K562 (cell line): Measurements from ENCODE around the gene ZNF189. TPM values are rescaled to one million over a fixed set of nuclear protein-coding genes. Genes with fewer than 3 reads are reported as not detected.

Experiments
- CBFA2T2 ChIP-seq: fragments of 450-650 bp; conservative IDR thresholded peaks from 2 replicates; pipeline ENCODE4 v1.6.1; 2017; ENCODE audit warnings: mild to moderate bottlenecking
- CCNT2 ChIP-seq: IDR thresholded peaks from 2 replicates; pipeline ENCODE4 v1.6.1; 2011; ENCODE audit warnings: borderline replicate concordance, low read depth, mild to moderate bottlenecking, moderate library complexity, mixed read lengths, low read length; ENCODE audit not compliant: insufficient read length; ENCODE audit errors: extremely low read depth
- HDGF ChIP-seq: fragments of 450-650 bp; IDR thresholded peaks from 2 replicates; pipeline ENCODE4 v1.6.1; 2016
- HMG20A ChIP-seq: fragments of 450-650 bp; formaldehyde crosslinking; conservative IDR thresholded peaks from 2 replicates; pipeline ENCODE4 v1.4.0; 2020; ENCODE audit warnings: mild to moderate bottlenecking, mixed read lengths
- JUND ChIP-seq, 2 experiments: IDR thresholded peaks; 2 replicates in 1 of 2; 3 replicates in 1 of 2; pipeline ENCODE4 v1.6.1; 2011; ENCODE audit warnings: borderline replicate concordance in 2 of 2, low read depth in 2 of 2, low read length in 2 of 2, improper control_type of control experiment in 1 of 2, missing biosample characterization in 1 of 2, missing genetic modification characterization in 1 of 2, missing genetic modification reagents in 1 of 2
- MYBL2 ChIP-seq, 2 experiments: fragments of 450-650 bp in 1 of 2; sonication (generic) in 1 of 2; formaldehyde crosslinking in 1 of 2; IDR thresholded peaks; 2 replicates each; pipeline versions ENCODE4 v1.6.1 to v1.8.1; 2017 to 2022; ENCODE audit warnings: borderline replicate concordance in 1 of 2, inconsistent platforms in 1 of 2, low read depth in 1 of 2, mild to moderate bottlenecking in 1 of 2, missing genetic modification reagents in 1 of 2, moderate library complexity in 1 of 2
- NR2C1 ChIP-seq, 2 experiments: fragments of 450-650 bp; IDR thresholded peaks; 2 replicates each; pipeline ENCODE4 v1.6.1; 2017; ENCODE audit warnings: mild to moderate bottlenecking in 2 of 2, antibody characterized with exemption in 1 of 2, inconsistent platforms in 1 of 2, missing compliant biosample characterization in 1 of 2, missing genetic modification characterization in 1 of 2
- POLR2A ChIP-seq: fragments of 450-650 bp; conservative IDR thresholded peaks from 2 replicates; pipeline ENCODE4 v1.6.1; 2016
- RCOR1 ChIP-seq, 2 experiments: IDR thresholded peaks; 2 replicates each; pipeline ENCODE4 v1.6.1; 2012; ENCODE audit warnings: low read depth in 2 of 2, low read length in 2 of 2, borderline replicate concordance in 1 of 2, improper control_type of control experiment in 1 of 2
- SAFB ChIP-seq: fragments of 200-400 bp; formaldehyde crosslinking; IDR thresholded peaks from 2 replicates; pipeline ENCODE4 v1.6.1; 2017; ENCODE audit warnings: low read depth, low read length, borderline replicate concordance
- SAP30 ChIP-seq: fragments of 200-600 bp; sonication (generic); IDR thresholded peaks from 2 replicates; pipeline ENCODE4 v1.6.1; 2012; ENCODE audit warnings: borderline replicate concordance, low read depth, mild to moderate bottlenecking, moderate library complexity, low read length, control low read depth, inconsistent platforms; ENCODE audit not compliant: insufficient read depth, poor library complexity, severe bottlenecking
- SMARCE1 ChIP-seq: fragments of 450-650 bp; IDR thresholded peaks from 2 replicates; pipeline ENCODE4 v1.7.1; 2016; ENCODE audit warnings: mild to moderate bottlenecking
- SNIP1 ChIP-seq: fragments of 450-650 bp; IDR thresholded peaks from 2 replicates; pipeline ENCODE4 v1.7.1; 2017; ENCODE audit warnings: low read depth, mild to moderate bottlenecking
- YY1 ChIP-seq, 3 experiments: IDR thresholded peaks; 2 replicates each; pipeline ENCODE4 v1.6.1; 2011; ENCODE audit warnings: low read length in 2 of 3, mild to moderate bottlenecking in 2 of 3, moderate library complexity in 2 of 3, borderline replicate concordance in 1 of 3, control low read depth in 1 of 3, low read depth in 1 of 3; ENCODE audit not compliant: insufficient read depth in 3 of 3, insufficient replicate concordance in 2 of 3, control insufficient read depth in 1 of 3, insufficient read length in 1 of 3; ENCODE audit errors: extremely low read depth in 1 of 3
- ZNF165 ChIP-seq: fragments of 250-450 bp; sonication (Bioruptor Pico); IDR thresholded peaks from 2 replicates; pipeline ENCODE4 v1.4.0; 2020; ENCODE audit warnings: borderline replicate concordance
- ZNF507 ChIP-seq: conservative IDR thresholded peaks from 2 replicates; pipeline ENCODE4 v1.6.1; 2017; ENCODE audit warnings: missing genetic modification characterization, missing compliant biosample characterization
- polyA plus RNA-seq, 8 experiments: library from polyadenylated mRNA; depleted of rRNA in 4 of 8; stranded (reverse) in 5 of 8; unstranded in 3 of 8; fragments of >200 nt; fragmentation: Nextera tagmentation in 2 of 8; fragmentation: Illumina TruSeq in 1 of 8; extraction: Ambion mirVana in 2 of 8; extraction: Trizol in 1 of 8; gene quantifications; 2 replicates each; pipeline versions ENCODE4 v1.2.1 to v1.2.3, GENCODE V29; 2011 to 2014; ENCODE audit warnings: inconsistent platforms in 1 of 8, missing spikeins in 1 of 8
- total RNA-seq, 7 experiments: library from RNA; depleted of rRNA in 6 of 7; stranded (reverse); fragments of >200 nt in 6 of 7; fragmentation: Illumina TruSeq in 2 of 7; extraction: Trizol in 2 of 7; gene quantifications; 2 replicates each; pipeline versions ENCODE4 v1.2.1 to v1.2.3, GENCODE V29; 2011 to 2021; ENCODE audit warnings: low replicate concordance in 1 of 7
- TF ChIP-seq, protein P1 (sequence below): fragments of 450-650 bp; formaldehyde crosslinking; IDR thresholded peaks from 2 replicates; pipeline ENCODE4 v1.4.0; 2022; ENCODE audit warnings: missing genetic modification characterization
- TF ChIP-seq, protein P2 (sequence below): IDR thresholded peaks from 2 replicates; pipeline ENCODE4 v1.6.1; 2011; ENCODE audit warnings: borderline replicate concordance, low read depth, mild to moderate bottlenecking, moderate library complexity, low read length; ENCODE audit not compliant: insufficient read depth, poor library complexity, severe bottlenecking

The ZNF189 gene
- total and polyA plus RNA-seq, 9 of the 15 experiments (the other 6 are each of a cell fraction or from before 2014, with no cell fraction given): 2.4 to 15.3 (median 6.4) TPM

GRCh38 chr9:101449071-101449721, 50.5 kb downstream of the ZNF189 start (continued):
- TF ChIP-seq RCOR1 (IDR thresholded peaks at IDR 0.05; ENCODE audit: borderline replicate concordance in 1 of 2, low read depth in 2 of 2, low read length in 2 of 2) (0 out of 4 replicates have a peak, but pooled peaks of 1 of the 2 experiments have one; percentile 22), JUND (IDR thresholded peaks at IDR 0.05; ENCODE audit: borderline replicate concordance, low read depth, low read length) (no peak), JUND (tag; IDR thresholded peaks at IDR 0.05; ENCODE audit: borderline replicate concordance, low read depth, low read length) (no peak), ZNF165 (no peak), SMARCE1 (0 out of 2 replicates have a peak, but pooled peaks have one; percentile 17), SAP30 (no peak), POLR2A (no peak), YY1 (IDR thresholded peaks at IDR 0.05; ENCODE audit: borderline replicate concordance in 1 of 3, control insufficient read depth in 1 of 3, extremely low read depth in 1 of 3, insufficient read depth in 3 of 3, insufficient read length in 1 of 3, insufficient replicate concordance in 2 of 3, low read depth in 1 of 3, low read length in 2 of 3) (peak in 1 of 3 experiments; percentile 30), HDGF (no peak), SAFB (no peak), SNIP1 (no peak), MYBL2 (IDR thresholded peaks at IDR 0.05; ENCODE audit: low read depth) (peak; percentile 33; the same call in 1 of the 2 replicates), MYBL2 (CRISPR knock-in tag; IDR thresholded peaks at IDR 0.05; ENCODE audit: borderline replicate concordance) (no peak), CBFA2T2 (no peak), NR2C1 (IDR thresholded peaks at IDR 0.05) (no peak), NR2C1 (tag; IDR thresholded peaks at IDR 0.05) (no peak), HMG20A (CRISPR knock-in tag) (no peak), ZNF507 (tag) (no peak), CCNT2 (peak; percentile 24)
- TF ChIP-seq, protein P1, sequence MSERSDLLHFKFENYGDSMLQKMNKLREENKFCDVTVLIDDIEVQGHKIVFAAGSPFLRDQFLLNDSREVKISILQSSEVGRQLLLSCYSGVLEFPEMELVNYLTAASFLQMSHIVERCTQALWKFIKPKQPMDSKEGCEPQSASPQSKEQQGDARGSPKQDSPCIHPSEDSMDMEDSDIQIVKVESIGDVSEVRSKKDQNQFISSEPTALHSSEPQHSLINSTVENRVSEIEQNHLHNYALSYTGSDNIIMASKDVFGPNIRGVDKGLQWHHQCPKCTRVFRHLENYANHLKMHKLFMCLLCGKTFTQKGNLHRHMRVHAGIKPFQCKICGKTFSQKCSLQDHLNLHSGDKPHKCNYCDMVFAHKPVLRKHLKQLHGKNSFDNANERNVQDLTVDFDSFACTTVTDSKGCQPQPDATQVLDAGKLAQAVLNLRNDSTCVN (CRISPR knock-in tag): no peak
- TF ChIP-seq, protein P2, sequence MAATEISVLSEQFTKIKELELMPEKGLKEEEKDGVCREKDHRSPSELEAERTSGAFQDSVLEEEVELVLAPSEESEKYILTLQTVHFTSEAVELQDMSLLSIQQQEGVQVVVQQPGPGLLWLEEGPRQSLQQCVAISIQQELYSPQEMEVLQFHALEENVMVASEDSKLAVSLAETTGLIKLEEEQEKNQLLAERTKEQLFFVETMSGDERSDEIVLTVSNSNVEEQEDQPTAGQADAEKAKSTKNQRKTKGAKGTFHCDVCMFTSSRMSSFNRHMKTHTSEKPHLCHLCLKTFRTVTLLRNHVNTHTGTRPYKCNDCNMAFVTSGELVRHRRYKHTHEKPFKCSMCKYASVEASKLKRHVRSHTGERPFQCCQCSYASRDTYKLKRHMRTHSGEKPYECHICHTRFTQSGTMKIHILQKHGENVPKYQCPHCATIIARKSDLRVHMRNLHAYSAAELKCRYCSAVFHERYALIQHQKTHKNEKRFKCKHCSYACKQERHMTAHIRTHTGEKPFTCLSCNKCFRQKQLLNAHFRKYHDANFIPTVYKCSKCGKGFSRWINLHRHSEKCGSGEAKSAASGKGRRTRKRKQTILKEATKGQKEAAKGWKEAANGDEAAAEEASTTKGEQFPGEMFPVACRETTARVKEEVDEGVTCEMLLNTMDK: no peak
